Activated T-helper 1 cell treated with anti-CD3 and anti-CD28 coated beads, Interleukin-12 subunit alpha, Interleukin-12 subunit beta, Interleukin-2, Interleukin-4 antibody, amounts not matched to agents 30 ng/mL and 10 ng/mL and 1 ng/mL, durations not matched to agents 14 hours and 24 hours and 36 hours (primary cell): Measurements from ENCODE around the gene PTCD2. TPM values are rescaled to one million over a fixed set of nuclear protein-coding genes. Genes with fewer than 3 reads are reported as not detected.

Experiments used
- DNase-seq: peaks from one replicate; pipeline ENCODE4 v3.0.0; 2021; ENCODE audit warnings: low spot score
- H3K27ac Mint-ChIP-seq: one replicate; pipeline ENCODE4 v1.8.0; 2021; ENCODE audit warnings: mild to moderate bottlenecking, mixed read lengths
- H3K27me3 Mint-ChIP-seq: one replicate; pipeline ENCODE4 v1.8.0; 2022; ENCODE audit warnings: mild to moderate bottlenecking, moderate library complexity, mixed read lengths; ENCODE audit not compliant: insufficient read depth
- H3K36me3 Mint-ChIP-seq: one replicate; pipeline ENCODE4 v1.8.0; 2021; ENCODE audit warnings: low read depth, mixed read lengths
- H3K4me1 Mint-ChIP-seq: one replicate; pipeline ENCODE4 v1.8.0; 2021; ENCODE audit warnings: low read depth, mixed read lengths
- H3K4me3 Mint-ChIP-seq: one replicate; pipeline ENCODE4 v1.8.0; 2021; ENCODE audit warnings: mild to moderate bottlenecking, moderate library complexity, mixed read lengths
- H3K9me3 Mint-ChIP-seq: one replicate; pipeline ENCODE4 v1.8.0; 2021; ENCODE audit warnings: mixed read lengths
- intact Hi-C: fragments of 100-400 bp; cut with micrococcal nuclease; formaldehyde crosslinking; loops from one replicate; pipeline ENCODE4 v1.15.1; 2024
- total RNA-seq: library from RNA; stranded (reverse); gene quantifications from 2 replicates; pipeline ENCODE4 v1.2.3, GENCODE V29; 2022

The PTCD2 gene
- total RNA-seq, 1 donor from 2014 or later, result 16.9 TPM

GRCh38 chr5:72328172-72328571 lies 8.0 kb downstream of the PTCD2 start:
- no peaks in the 10 kb centered on the region for H3K9me3 Mint-ChIP-seq
- H3K27me3 Mint-ChIP-seq, result no peaks in the 10 kb centered on the region
- no peak overlapping the region for H3K27ac Mint-ChIP-seq
- H3K4me1 Mint-ChIP-seq, result peaks cover 8% of the 10 kb centered on the region
- peaks cover 41% of the 10 kb centered on the region for H3K36me3 Mint-ChIP-seq
- no peak for DNase-seq
- H3K4me3 Mint-ChIP-seq, result no peak overlapping the region
- intact Hi-C loops, result loop anchor here (10.0 kb wide), 1 partner anchor 1167 kb away; the partner anchor contains the start of gene BTF3

DNA sequence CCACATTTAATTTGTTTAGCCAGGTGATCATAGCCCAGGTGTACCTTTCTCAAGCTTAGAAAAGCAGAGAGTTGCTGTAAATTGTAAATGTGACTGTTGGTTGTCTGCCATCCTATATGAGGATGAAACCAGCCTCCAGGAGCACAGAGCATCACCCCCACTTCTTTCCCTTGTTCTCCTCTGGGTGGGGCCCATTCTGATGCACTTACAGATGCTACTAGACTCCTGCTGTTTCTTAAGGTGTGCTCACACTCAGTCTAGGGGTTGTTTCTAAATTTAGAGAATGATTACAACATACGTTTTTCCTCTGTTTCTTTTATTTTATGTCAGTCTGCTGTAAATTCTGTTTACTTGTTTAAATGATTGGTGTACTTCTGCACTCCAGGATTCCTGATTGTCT lies 10.5 kb downstream of the PTCD2 start:
- Mint-ChIP-seq H3K4me3 (no peak overlapping the region), H3K4me1 (no peaks in the 10 kb centered on the region), H3K9me3 (no peaks in the 10 kb centered on the region), H3K27ac (no peak overlapping the region), H3K27me3 (no peaks in the 10 kb centered on the region), H3K36me3 (peaks cover 38% of the 10 kb centered on the region)
- intact Hi-C loops, result no loop called here
- no peak for DNase-seq

DNA sequence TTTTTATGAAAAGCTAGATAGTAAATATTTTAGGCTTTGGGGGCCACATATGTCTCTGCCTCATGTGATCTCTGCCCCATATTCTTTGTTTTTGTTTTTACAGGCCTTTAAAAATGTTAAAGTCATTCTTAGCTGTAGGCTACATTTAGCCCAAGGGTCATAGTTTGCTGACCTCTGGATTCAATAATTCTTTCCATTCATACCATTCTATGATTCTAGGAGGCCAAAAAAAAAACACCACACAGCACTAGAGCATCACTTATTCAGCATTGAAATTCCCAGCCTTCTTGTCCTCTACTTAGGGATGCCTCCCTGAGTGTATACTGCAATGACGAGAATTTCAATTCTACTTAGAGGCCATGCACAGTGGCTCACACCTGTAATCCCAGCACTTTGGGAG lies 17.0 kb downstream of the PTCD2 start:
- Mint-ChIP-seq H3K36me3 (peaks cover 32% of the 10 kb centered on the region), H3K4me1 (no peaks in the 10 kb centered on the region), H3K4me3 (no peak overlapping the region), H3K27ac (no peak overlapping the region), H3K9me3 (no peaks in the 10 kb centered on the region), H3K27me3 (no peaks in the 10 kb centered on the region)
- intact Hi-C loops, result no loop called here
- no peak for DNase-seq

DNA sequence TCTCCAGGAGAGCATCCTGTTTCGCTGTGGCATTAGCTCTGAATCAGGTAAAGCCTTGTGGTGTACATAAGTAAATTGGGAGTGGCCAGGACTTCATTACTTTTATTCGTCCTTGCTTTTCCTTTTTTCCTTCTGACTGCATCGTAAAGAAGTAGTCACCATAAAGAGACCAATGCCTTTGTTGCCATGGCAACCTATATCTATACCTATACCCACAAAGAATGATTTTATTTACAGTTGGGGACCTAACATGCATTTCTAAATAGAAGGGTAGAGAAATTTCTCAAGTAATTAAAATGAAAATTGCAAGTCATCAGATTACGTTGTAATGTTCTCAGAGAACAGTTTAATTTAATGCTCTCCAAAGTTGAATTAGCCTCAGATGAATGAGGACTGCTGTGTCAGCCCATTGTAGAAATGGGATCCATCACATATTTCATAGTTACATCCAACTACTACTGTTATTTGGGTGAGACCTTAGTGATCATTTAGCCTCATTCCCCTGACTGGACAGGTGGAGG lies 18.6 kb downstream of the PTCD2 start:
- intact Hi-C loops, result no loop called here
- Mint-ChIP-seq H3K27me3 (no peaks in the 10 kb centered on the region), H3K4me1 (no peaks in the 10 kb centered on the region), H3K4me3 (no peak overlapping the region), H3K9me3 (no peaks in the 10 kb centered on the region), H3K36me3 (peaks cover 38% of the 10 kb centered on the region), H3K27ac (no peak overlapping the region)
- no peak for DNase-seq

- peaks cover 35% of the 10 kb centered on the region for H3K36me3 Mint-ChIP-seq
- H3K9me3 Mint-ChIP-seq, result no peaks in the 10 kb centered on the region
- peaks cover 28% of the 10 kb centered on the region for H3K4me1 Mint-ChIP-seq
- intact Hi-C loops, result loop anchor here (2.0 kb wide), 1 partner anchor 502 kb away; no protein-coding TSS in a partner anchor
- H3K4me3 Mint-ChIP-seq, result no peak overlapping the region
- no peaks in the 10 kb centered on the region for H3K27me3 Mint-ChIP-seq
- H3K27ac Mint-ChIP-seq, result no peak overlapping the region
- DNase-seq, result no peak
Measured at GRCh38 chr5:72346398-72346797, 26.2 kb downstream of the PTCD2 start.

- Mint-ChIP-seq H3K27me3 (no peaks in the 10 kb centered on the region), H3K9me3 (no peaks in the 10 kb centered on the region), H3K4me1 (peaks cover 28% of the 10 kb centered on the region), H3K27ac (peak overlapping the region; percentile 44), H3K4me3 (no peak overlapping the region), H3K36me3 (peaks cover 31% of the 10 kb centered on the region)
- intact Hi-C loops, result loop anchor here (1.0 to 2.0 kb wide), 2 partner anchors 28 to 501 kb away; partner anchors contain the start of genes MRPS27 and PTCD2
- no peak for DNase-seq
Measured at GRCh38 chr5:72347801-72348308, 27.7 kb downstream of the PTCD2 start.

GRCh38 chr5:72351376-72351775 lies 31.2 kb downstream of the PTCD2 start:
- no peak overlapping the region for H3K27ac Mint-ChIP-seq
- intact Hi-C loops, result no loop called here
- no peak overlapping the region for H3K4me3 Mint-ChIP-seq
- no peaks in the 10 kb centered on the region for H3K9me3 Mint-ChIP-seq
- DNase-seq, result no peak
- H3K36me3 Mint-ChIP-seq, result peaks cover 10% of the 10 kb centered on the region
- no peaks in the 10 kb centered on the region for H3K27me3 Mint-ChIP-seq
- H3K4me1 Mint-ChIP-seq, result peaks cover 24% of the 10 kb centered on the region

- Mint-ChIP-seq H3K36me3 (peaks cover 8% of the 10 kb centered on the region), H3K27me3 (no peaks in the 10 kb centered on the region), H3K4me3 (no peak overlapping the region), H3K4me1 (peaks cover 21% of the 10 kb centered on the region), H3K9me3 (no peaks in the 10 kb centered on the region), H3K27ac (no peak overlapping the region)
- DNase-seq, result no peak
- intact Hi-C loops, result no loop called here
Measured at GRCh38 chr5:72352616-72353015, 32.4 kb downstream of the PTCD2 start.

DNA sequence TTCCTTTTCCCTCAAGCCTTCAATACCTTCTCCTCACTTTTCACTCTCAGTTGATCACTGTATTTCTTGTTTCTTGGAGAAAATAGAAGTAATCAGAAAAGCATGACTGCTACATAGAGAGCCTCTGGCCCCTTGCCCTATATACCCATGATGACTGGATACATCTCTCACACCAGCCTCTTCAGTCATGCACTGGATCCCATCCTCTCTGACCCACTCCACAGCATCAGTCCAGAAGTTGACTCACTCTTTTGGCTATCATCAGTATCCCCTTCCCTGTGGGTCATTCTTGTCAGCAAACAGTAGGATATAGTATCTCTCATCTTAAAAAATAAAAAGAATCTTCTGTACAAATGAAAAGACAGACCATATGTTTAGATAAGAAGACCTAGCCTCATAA lies 32.9 kb downstream of the PTCD2 start:
- peaks cover 8% of the 10 kb centered on the region for H3K36me3 Mint-ChIP-seq
- intact Hi-C loops, result no loop called here

GRCh38 chr5:72355706-72356299 lies 35.6 kb downstream of the PTCD2 start:
- no peaks in the 10 kb centered on the region for H3K27me3 Mint-ChIP-seq
- intact Hi-C loops, result no loop called here
- no peaks in the 10 kb centered on the region for H3K4me1 Mint-ChIP-seq
- peaks cover 9% of the 10 kb centered on the region for H3K36me3 Mint-ChIP-seq
- no peaks in the 10 kb centered on the region for H3K9me3 Mint-ChIP-seq
- DNase-seq, result no peak
- no peak overlapping the region for H3K4me3 Mint-ChIP-seq
- H3K27ac Mint-ChIP-seq, result no peak overlapping the region

More for the DNA sequence above, 32.9 kb downstream of the PTCD2 start:
- no peak overlapping the region for H3K4me3 Mint-ChIP-seq
- no peaks in the 10 kb centered on the region for H3K27me3 Mint-ChIP-seq
- DNase-seq, result no peak
- H3K27ac Mint-ChIP-seq, result no peak overlapping the region
- peaks cover 17% of the 10 kb centered on the region for H3K4me1 Mint-ChIP-seq
- H3K9me3 Mint-ChIP-seq, result no peaks in the 10 kb centered on the region

DNA sequence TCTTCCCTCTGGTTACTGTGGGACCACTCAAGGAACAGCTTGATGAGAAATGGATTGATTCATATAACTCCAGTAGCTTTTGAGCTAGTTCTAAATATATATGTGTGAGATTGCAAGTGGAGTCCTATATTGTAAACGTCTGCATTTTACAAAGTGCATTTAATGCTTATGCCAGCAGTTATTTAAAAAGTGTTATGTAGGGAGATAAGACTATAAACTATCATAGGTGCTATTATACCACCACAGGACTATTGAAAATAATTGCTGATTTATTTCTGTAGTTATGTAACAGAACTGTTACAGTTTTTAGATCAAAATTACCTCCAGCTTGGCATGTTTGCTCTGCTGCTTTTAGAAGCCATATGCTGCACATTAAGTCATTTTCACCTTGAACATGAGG lies 36.2 kb downstream of the PTCD2 start:
- H3K36me3 Mint-ChIP-seq, result peaks cover 12% of the 10 kb centered on the region
- no peak overlapping the region for H3K27ac Mint-ChIP-seq
- intact Hi-C loops, result no loop called here
- H3K4me3 Mint-ChIP-seq, result no peak overlapping the region
- no peaks in the 10 kb centered on the region for H3K9me3 Mint-ChIP-seq
- H3K27me3 Mint-ChIP-seq, result no peaks in the 10 kb centered on the region
- H3K4me1 Mint-ChIP-seq, result no peaks in the 10 kb centered on the region
- no peak for DNase-seq

- Mint-ChIP-seq H3K27ac (no peak overlapping the region), H3K27me3 (no peaks in the 10 kb centered on the region), H3K4me3 (no peak overlapping the region), H3K4me1 (no peaks in the 10 kb centered on the region), H3K36me3 (peaks cover 25% of the 10 kb centered on the region), H3K9me3 (no peaks in the 10 kb centered on the region)
- intact Hi-C loops, result no loop called here
- no peak for DNase-seq
Measured at GRCh38 chr5:72358925-72359324, 38.8 kb downstream of the PTCD2 start.

- no peak for DNase-seq
- no peaks in the 10 kb centered on the region for H3K27me3 Mint-ChIP-seq
- no peak overlapping the region for H3K4me3 Mint-ChIP-seq
- intact Hi-C loops, result loop anchor here (10.0 kb wide), 1 partner anchor 455 kb away; the partner anchor contains the start of gene TNPO1
- H3K9me3 Mint-ChIP-seq, result no peaks in the 10 kb centered on the region
- no peaks in the 10 kb centered on the region for H3K4me1 Mint-ChIP-seq
- H3K36me3 Mint-ChIP-seq, result peaks cover 29% of the 10 kb centered on the region
- H3K27ac Mint-ChIP-seq, result no peak overlapping the region
Measured at GRCh38 chr5:72359886-72360285, 39.7 kb downstream of the PTCD2 start.
